ENCODE data around the gene BAIAP2L1.

- no peak for TF ChIP-seq CTCF (conservative IDR thresholded peaks at IDR 0.05 in 1 of 2, IDR thresholded peaks at IDR 0.05 in 1 of 2; ENCODE audit: low read depth in 1 of 2, low read length in 2 of 2)
- TF ChIP-seq EZH2 (IDR thresholded peaks at IDR 0.05; ENCODE audit: low read length, missing control alignments), result no peak
These were observed 88.7 kb downstream of the BAIAP2L1 start for GRCh38 chr7:98312201-98312600.
